ENCODE results near the gene PAX7.

PAX7 gene

DNA sequence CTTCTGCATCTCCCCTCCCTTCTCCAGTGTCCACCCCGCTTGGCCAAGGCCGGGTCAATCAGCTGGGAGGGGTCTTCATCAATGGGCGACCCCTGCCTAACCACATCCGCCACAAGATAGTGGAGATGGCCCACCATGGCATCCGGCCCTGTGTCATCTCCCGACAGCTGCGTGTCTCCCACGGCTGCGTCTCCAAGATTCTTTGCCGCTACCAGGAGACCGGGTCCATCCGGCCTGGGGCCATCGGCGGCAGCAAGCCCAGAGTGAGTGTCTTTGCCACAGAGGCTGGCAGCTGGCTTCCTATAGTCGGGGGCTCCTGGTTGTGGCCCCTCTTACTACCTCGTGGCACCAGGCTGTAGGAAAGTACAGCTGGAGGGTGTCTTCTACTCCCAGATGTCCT, 3.6 kb downstream of the PAX7 start:
- Histone ChIP-seq H3K27ac (no peak overlapping the region), H3K27me3 (peaks cover 100% of the 10 kb centered on the region)

DNA sequence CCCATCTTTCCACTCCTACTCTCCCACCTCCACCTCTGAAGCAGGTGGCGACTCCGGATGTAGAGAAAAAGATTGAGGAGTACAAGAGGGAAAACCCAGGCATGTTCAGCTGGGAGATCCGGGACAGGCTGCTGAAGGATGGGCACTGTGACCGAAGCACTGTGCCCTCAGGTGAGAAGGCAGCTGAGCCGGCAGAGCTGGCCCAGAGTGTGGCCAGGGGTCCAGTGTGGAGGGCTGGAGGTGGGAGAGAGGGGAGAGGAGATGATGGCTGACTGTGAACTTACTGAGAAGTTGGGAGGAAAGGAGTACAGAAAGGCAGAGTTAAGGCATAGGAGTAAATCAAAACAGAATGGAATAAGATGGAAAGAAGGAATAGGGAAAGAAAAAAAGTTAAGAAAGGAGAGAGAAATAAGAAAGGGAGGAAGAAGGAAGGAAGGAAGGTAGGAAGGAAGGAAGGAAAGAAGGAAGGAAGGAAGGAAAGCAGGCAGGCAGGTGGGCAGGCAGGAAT, 4.5 kb downstream of the PAX7 start:
- no peaks in the 10 kb centered on the region for H3K4me1 ChIP-seq (ENCODE audit: control insufficient read depth in 1 of 2, insufficient read depth in 1 of 2, low read depth in 1 of 2, low read length in 1 of 2)
- H3K9me3 ChIP-seq, result no peaks in the 10 kb centered on the region
- no peak overlapping the region for H3K4me3 ChIP-seq (ENCODE audit: low read depth in 1 of 2, low read length in 1 of 2)
- H3K27me3 ChIP-seq, result peaks cover 100% of the 10 kb centered on the region
- no peak overlapping the region for H3K27ac ChIP-seq
- TF ChIP-seq, protein P1, sequence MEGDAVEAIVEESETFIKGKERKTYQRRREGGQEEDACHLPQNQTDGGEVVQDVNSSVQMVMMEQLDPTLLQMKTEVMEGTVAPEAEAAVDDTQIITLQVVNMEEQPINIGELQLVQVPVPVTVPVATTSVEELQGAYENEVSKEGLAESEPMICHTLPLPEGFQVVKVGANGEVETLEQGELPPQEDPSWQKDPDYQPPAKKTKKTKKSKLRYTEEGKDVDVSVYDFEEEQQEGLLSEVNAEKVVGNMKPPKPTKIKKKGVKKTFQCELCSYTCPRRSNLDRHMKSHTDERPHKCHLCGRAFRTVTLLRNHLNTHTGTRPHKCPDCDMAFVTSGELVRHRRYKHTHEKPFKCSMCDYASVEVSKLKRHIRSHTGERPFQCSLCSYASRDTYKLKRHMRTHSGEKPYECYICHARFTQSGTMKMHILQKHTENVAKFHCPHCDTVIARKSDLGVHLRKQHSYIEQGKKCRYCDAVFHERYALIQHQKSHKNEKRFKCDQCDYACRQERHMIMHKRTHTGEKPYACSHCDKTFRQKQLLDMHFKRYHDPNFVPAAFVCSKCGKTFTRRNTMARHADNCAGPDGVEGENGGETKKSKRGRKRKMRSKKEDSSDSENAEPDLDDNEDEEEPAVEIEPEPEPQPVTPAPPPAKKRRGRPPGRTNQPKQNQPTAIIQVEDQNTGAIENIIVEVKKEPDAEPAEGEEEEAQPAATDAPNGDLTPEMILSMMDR (IDR thresholded peaks at IDR 0.05), result no peak
- no peaks in the 10 kb centered on the region for H3K36me3 ChIP-seq

More for the DNA sequence above, 3.6 kb downstream of the PAX7 start:
- H3K9me3 ChIP-seq, result no peaks in the 10 kb centered on the region
- H3K4me1 ChIP-seq (ENCODE audit: control insufficient read depth in 1 of 2, insufficient read depth in 1 of 2, low read depth in 1 of 2, low read length in 1 of 2), result no peaks in the 10 kb centered on the region
- H3K36me3 ChIP-seq, result no peaks in the 10 kb centered on the region
- no peak overlapping the region for H3K4me3 ChIP-seq (ENCODE audit: low read depth in 1 of 2, low read length in 1 of 2)
- TF ChIP-seq, protein P1 (IDR thresholded peaks at IDR 0.05), result no peak

DNA sequence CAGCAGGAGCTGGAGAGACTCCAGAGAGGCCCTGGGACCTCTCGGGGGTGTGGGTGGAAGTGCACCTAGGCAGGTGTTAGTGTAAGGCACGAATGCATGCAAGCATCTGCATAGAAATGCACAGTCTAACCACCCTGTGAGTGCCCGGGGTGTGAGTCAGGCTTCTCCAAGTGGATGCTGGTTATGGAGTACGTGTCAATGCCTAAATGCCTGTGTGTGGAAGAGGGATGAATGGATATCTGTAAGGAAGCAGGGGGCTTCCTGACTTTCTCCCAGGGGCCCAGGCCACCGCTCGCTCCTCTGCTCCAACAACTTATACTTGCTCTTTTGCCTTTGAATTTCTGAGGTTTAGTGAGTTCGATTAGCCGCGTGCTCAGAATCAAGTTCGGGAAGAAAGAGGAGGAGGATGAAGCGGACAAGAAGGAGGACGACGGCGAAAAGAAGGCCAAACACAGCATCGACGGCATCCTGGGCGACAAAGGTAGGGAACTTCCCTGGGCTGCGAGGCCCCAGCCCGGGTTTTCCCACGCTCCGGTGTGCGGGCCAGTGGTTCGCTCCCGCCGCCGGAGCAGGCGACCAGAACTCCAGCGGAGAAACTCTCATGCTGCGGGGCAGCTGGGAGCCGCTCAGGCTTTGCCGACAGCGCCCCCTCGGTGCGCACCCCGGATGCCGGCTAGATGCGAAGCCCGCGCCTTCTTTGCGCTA, 5.4 kb downstream of the PAX7 start:
- Histone ChIP-seq H3K36me3 (no peaks in the 10 kb centered on the region), H3K9me3 (no peaks in the 10 kb centered on the region), H3K4me1 (ENCODE audit: control insufficient read depth in 1 of 2, insufficient read depth in 1 of 2, low read depth in 1 of 2, low read length in 1 of 2) (no peaks in the 10 kb centered on the region), H3K27me3 (peaks cover 100% of the 10 kb centered on the region), H3K4me3 (ENCODE audit: low read depth in 1 of 2, low read length in 1 of 2) (no peak overlapping the region), H3K27ac (no peak overlapping the region)
- TF ChIP-seq, protein P1 (IDR thresholded peaks at IDR 0.05), result no peak

DNA sequence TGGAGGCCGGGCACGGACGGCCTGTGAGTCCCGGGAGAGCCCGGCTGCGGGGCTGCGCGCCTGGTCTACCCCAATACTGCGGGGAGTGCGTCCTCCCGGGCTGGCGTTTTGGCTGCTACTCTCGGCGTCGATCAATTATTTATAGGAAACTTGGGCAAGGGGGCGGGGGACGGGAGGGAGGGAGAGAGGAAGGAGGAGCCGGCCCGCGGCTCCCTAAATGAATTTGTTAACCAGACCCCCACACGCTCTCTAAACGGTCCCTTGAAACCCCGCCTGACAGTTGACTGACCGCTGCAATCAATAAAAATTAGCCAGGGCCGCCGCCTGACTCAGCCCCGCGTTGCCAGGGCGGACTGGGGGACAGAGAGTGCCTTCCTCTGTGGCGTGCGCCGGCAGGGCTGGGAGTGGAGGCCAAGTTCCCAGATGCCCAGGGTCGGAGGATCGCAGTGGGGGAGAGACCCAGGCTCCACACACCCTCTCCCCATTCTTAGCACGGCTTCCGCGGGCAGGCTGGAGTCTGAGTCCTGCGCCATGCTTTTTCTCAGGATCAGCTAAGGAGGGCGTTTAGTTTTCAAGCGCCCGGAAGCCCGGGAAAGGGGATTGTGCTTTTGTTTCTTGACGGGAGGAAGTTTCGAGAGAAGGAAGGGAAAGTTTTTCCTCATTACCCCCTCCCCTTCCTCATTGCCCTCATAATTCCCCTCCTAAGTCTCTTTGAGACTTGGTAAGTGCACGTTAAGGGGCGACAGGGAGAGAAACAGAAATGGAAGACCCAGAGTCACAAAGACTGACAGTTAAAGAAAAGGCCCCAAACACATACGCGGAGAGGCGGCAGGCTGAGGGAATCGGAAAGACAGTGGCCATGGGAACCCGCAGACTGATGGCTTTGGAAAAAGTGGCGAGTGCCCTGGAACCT, 6.2 kb downstream of the PAX7 start:
- H3K36me3 ChIP-seq, result no peaks in the 10 kb centered on the region
- TF ChIP-seq, protein P1 (IDR thresholded peaks at IDR 0.05), result no peak
- H3K4me3 ChIP-seq (ENCODE audit: low read depth in 1 of 2, low read length in 1 of 2), result no peak overlapping the region
- no peaks in the 10 kb centered on the region for H3K4me1 ChIP-seq (ENCODE audit: control insufficient read depth in 1 of 2, insufficient read depth in 1 of 2, low read depth in 1 of 2, low read length in 1 of 2)
- no peak overlapping the region for H3K27ac ChIP-seq
- no peaks in the 10 kb centered on the region for H3K9me3 ChIP-seq
- H3K27me3 ChIP-seq, result peaks cover 100% of the 10 kb centered on the region

- peaks cover 100% of the 10 kb centered on the region for H3K27me3 ChIP-seq
- no peaks in the 10 kb centered on the region for H3K4me1 ChIP-seq (ENCODE audit: control insufficient read depth in 1 of 2, insufficient read depth in 1 of 2, low read depth in 1 of 2, low read length in 1 of 2)
- no peak overlapping the region for H3K4me3 ChIP-seq (ENCODE audit: low read depth in 1 of 2, low read length in 1 of 2)
- H3K27ac ChIP-seq, result no peak overlapping the region
- TF ChIP-seq, protein P1 (IDR thresholded peaks at IDR 0.05), result no peak
- no peaks in the 10 kb centered on the region for H3K36me3 ChIP-seq
- H3K9me3 ChIP-seq, result no peaks in the 10 kb centered on the region
Measured at GRCh38 chr1:18637511-18637960, 6.9 kb downstream of the PAX7 start.
